T-helper 1 cell (primary cell): ENCODE data around the gene PCDH8.
"Not testable (repeated sequence)": the region's sequence is repeated elsewhere in the genome, so short reads cannot be mapped to it uniquely, and the experiment has no call there.

ENCODE experiments used
- DNase-seq, 5 donors: peaks; one replicate each; pipeline ENCODE4 v3.0.0-alpha.2; 2012 to 2020

PCDH8 gene

DNA sequence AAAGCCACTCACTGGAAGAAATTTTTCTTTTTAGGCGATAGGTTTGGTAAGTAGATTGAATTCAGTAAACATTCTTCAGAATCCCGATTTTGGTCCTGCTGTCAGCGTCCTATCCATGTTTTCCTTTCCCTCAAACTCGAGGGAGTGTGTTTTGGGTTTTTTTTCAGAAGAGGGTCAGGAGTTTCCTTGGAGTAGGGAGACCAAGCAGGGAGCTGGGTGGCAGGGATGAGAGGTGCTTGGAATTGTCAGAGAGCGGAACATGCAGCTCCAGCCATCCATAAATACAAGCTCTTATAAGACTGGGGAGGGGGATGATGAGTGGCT lies 1.6 kb upstream of the PCDH8 start:
- DNase-seq, result no peak

DNA sequence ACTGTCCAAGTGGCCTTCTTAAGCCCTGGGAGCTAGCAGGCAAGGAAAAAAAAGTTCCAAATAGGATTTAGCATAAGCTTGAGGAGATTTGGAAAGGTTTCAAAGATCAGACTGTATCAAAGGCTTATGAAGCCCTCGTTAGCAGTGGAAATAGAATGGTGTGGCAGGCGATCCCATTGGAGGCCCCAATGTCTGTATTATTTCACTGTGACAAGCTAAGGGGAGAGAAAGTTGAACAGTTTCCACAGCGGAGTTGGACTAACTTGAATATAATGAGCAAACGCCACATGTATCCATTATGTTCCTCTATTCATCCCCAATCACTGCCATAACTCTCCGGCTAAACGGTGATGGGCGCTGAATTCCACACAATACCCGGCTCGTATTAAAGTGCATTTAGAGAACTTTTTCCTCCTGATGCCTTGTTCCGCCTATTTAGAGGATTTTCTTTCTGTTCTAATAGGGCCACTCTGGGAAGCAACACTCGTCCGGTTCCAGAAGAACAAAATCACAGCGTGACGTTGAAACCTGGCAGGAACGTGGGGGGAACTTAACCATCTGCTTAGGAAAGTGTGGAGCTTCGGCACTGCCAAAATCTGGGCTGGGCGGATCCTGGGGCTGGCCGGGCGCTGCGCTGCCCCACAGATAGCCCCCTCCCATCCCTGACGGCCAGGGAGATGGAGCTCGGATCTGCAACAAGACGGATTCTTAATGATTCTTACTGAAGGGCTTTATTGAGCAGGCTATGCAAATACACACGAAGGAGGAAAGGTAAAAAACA lies 1.0 kb upstream of the PCDH8 start:
- no peak for DNase-seq

- DNase-seq, result no peak
Measured at GRCh38 chr13:52847682-52848432, 583 bp downstream of the PCDH8 start.

- DNase-seq, result no peak
Measured at GRCh38 chr13:52847322-52847681, 1.1 kb downstream of the PCDH8 start.

- DNase-seq, result peak in 1 of 5 donors; percentile 44
Measured at GRCh38 chr13:52846567-52847321, 1.7 kb downstream of the PCDH8 start.

DNA sequence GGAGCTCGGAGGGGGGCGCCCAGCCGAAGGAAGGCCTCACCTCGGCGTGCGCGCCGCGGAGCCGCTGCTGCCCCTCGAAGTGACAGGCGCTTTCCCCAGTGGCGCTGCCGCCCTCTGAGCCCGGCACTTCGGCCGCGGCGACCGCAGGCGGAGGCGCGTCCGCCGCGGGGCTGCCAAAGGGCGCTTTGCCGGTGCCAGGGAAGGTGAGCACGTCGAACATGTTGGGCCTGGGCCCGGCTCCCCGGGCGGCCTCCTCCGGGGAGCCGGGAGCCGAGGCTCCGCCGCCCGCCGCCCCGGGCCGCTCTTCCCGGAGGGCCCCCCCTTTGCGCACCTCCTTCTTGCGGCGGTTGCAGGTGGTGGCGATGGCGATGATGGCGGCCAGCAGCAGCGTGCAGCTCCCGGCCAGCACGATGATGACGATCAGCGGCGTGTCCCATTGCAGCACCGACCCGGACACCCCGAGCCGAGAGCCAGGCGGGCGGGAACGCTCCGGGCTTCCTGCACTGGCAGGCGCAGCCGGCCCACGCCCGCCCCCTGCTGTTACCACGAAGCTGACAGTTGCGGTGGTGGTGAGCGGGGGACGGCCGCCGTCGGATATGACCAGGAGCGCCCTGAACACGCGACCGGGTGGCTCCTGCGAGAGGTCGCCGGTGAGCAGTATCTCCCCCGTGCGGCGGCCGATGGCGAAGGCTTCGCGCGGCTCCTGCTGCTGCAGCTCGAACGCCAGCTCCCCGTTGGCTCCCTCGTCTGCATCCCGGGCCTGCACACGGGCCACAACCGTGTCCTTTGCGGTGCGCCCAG lies 2.5 kb downstream of the PCDH8 start:
- peak in 1 of 5 donors; percentile 51 for DNase-seq

DNA sequence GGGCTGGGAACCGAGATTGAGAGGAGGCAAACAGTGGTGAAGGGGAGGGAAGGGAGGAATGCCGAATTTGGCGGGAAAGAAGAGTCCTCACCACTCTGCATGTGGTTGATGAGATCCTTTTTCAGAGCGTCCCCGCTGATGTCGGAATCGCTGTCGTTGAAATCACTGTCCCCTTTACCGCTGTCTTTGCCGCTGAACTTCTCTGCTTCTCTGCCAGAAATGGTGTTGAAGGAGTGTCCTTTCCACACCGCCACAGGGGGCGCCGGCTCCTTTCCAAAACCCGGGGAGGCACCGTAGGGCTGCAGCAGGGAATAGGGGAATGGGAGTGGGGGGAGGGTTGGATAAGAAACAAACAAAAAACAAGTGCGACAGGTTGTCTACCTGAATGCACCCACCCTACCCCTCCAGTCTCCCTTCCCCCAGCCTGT lies 3.1 kb downstream of the PCDH8 start:
- no peak for DNase-seq

DNA sequence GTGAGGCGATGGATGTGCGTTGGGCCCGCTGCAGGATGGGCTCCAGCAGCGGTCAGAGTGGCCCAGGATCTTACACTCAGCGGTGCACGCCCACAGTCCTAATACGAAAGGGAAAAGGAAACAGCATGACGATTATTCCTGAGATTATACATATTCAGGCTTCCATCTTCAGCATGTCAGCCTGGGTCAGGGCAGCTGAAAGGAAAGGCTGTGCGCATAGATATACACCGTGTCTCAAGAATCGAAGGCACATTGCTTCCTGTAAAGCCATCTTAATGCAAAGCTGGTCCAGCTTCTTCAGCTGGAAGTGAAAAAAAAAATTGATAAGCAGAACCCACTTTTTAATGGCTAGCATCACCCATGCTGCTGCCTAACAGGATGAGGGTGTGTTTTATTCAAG lies 3.6 kb downstream of the PCDH8 start:
- no peak for DNase-seq

DNA sequence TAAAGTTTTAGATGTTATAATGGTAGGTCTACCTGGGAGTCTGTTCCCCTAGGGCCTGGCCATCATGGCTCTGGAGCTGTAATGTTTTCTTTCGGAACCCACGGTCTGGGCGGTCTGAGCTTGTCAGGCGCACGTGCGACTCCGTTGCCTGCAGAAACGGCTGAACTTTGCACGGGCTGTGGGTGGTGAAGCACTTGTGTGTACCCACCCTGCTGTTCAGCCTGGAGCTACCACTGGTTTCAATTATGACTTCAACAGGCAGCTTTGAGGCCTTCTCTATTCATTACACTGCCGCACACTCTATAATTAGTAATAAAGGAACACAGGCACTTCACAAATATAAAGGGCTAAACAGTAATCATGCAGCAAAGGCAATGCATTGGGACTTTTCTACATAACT lies 6.0 kb downstream of the PCDH8 start:
- DNase-seq, result no peak

DNA sequence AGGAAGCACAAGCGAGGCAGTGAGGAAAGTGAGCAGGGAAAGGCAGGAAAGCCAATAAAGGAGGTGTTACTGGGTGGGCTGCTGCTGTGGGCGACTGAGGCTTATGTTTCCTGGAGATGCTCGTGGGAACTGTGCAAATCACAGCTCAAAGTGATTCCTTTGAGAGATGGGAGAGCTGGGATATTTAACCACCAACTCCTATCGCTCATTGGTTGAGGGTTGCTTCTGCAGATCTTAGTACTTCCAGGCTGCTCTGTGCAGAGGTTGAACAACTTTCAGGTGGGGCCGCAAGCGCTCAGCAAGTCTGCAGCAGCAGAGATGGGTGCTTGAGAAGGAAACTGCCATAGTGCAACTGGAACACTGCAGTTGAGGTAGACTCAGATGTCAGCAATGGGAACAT lies 8.4 kb downstream of the PCDH8 start:
- no peak for DNase-seq

GRCh38 chr13:52838433-52839107 lies 9.9 kb downstream of the PCDH8 start:
- DNase-seq, result no peak

DNA sequence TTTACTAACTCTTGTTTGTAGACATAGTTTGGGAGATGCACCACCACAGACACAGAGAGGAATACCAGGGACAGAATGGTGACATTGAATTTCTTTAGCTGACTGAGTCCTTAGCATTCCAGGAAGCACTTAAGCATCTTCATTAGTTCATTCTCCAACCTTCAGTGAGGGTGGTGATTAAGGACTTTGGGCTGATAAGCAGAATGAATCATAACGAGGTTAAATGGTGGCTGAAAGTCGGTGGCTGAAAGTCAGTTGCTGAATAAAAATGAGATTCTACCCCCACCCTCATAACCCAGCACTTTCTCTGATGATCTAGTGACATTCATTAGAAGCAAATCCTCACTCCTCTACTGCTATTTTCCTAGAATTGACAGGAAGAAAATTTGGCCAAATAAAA lies 10.6 kb downstream of the PCDH8 start:
- DNase-seq, result no peak

GRCh38 chr13:52835071-52835839 lies 13.2 kb downstream of the PCDH8 start:
- no peak for DNase-seq

- DNase-seq, result no peak
Measured at GRCh38 chr13:52833296-52833875, 15.1 kb downstream of the PCDH8 start.

- no peak for DNase-seq
Measured at GRCh38 chr13:52832313-52832712, 16.1 kb downstream of the PCDH8 start.

- no peak for DNase-seq
Measured at GRCh38 chr13:52830946-52831345, 17.5 kb downstream of the PCDH8 start.

DNA sequence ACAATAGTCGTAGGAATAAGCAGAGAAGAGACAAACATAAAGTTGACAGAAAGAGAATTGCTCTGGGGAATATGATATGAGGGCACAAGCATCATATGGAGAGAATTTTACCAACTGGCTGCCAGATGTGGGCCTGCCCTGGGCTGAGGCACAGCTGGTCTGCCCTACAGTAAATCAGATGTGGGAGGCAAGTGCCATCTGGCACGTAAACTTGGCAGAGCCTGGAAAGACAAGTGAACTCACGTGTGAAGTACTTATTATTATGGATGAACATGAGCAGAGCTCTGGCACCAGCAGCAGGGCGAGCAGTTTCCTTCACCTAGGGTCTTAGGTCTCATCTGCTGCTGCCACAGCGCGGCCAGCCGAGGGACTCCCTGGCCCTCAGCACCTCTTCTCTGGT lies 20.6 kb downstream of the PCDH8 start:
- DNase-seq, result no peak

DNA sequence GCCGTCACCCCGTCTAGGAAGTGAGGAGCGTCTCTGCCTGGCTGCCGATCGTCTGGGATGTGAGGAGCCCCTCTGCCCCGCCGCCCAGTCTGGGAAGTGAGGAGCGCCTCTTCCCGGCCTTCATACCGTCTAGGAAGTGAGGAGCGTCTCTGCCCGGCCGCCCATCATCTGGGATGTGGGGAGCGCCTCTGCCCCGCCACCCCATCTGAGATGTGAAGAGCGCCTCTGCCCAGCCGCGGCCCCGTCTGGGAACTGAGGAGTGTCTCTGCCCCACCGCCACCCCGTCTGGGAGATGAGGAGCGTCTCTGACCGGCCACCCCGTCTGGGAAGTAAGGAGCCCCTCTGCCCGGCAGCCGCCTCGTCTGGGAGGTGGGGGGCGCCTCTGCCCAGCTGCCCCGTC lies 30.6 kb downstream of the PCDH8 start:
- not testable (repeated sequence) for DNase-seq

GRCh38 chr13:52815330-52815729 lies 33.1 kb downstream of the PCDH8 start:
- no peak for DNase-seq

- no peak for DNase-seq
Measured at GRCh38 chr13:52812941-52813340, 35.5 kb downstream of the PCDH8 start.

DNA sequence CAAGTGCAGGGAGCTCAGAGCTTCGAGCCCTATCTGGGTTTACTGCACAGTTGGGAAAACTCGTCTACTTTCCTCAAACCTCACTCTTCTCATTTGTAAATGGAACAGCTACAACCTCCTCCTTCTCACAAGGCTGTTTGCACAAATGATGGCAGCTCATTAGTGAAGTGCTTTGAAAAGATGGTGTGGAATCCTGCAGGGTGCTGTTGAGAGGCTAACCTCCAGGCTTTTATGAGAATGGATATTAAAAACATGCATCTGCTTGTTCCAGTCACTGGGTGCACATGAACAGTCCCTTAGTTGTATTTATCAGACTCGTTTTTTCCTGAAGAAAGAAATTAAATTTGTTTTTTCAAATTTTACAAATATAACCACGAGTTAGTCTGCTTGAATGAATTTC lies 36.6 kb downstream of the PCDH8 start:
- DNase-seq, result no peak
